ENCODE measurements around the gene ART3. TPM values are rescaled to one million over a fixed set of nuclear protein-coding genes. Genes with fewer than 3 reads are reported as not detected.

The ART3 gene
- polyA plus RNA-seq, 1 of the 3 experiments (the other 2 are of a cell fraction), result not detected

- H3K27ac ChIP-seq (ENCODE audit: low read depth in 2 of 2, low read length in 1 of 2), result no peak overlapping the region
- H3K9me3 ChIP-seq, result peaks cover 7% of the 10 kb centered on the region
- no peaks in the 10 kb centered on the region for H3K27me3 ChIP-seq (ENCODE audit: insufficient read depth)
- no peak for DNase-seq
- ChIA-PET POLR2A (interaction anchor here (0.6 kb wide), 1 partner anchor 217 kb away, joined by 3 read pairs; no protein-coding TSS in a partner anchor), CTCF (interaction anchor here (1.0 kb wide), 1 partner anchor 33 kb away, joined by 3 read pairs; no protein-coding TSS in a partner anchor)
- H2AFZ ChIP-seq (ENCODE audit: low read depth), result no peak overlapping the region
- peaks cover 3% of the 10 kb centered on the region for H3F3A ChIP-seq (replicated peaks; ENCODE audit: insufficient read depth)
- H3K9ac ChIP-seq, result no peak overlapping the region
- TF ChIP-seq SIN3A (IDR thresholded peaks at IDR 0.05; ENCODE audit: borderline replicate concordance, low read depth, low read length), result no peak
- no peak for TF ChIP-seq USF1 (IDR thresholded peaks at IDR 0.05; ENCODE audit: borderline replicate concordance, low read depth)
- no peak for TF ChIP-seq EP300 (IDR thresholded peaks at IDR 0.05; ENCODE audit: borderline replicate concordance in 1 of 2, low read depth in 1 of 2, low read length in 1 of 2)
- no peak for TF ChIP-seq IRF3 (IDR thresholded peaks at IDR 0.05; ENCODE audit: low read depth, low read length)
- no peak for TF ChIP-seq NRF1 (IDR thresholded peaks at IDR 0.05; ENCODE audit: low read depth, low read length)
- no peak for TF ChIP-seq FOSL2 (IDR thresholded peaks at IDR 0.05; ENCODE audit: borderline replicate concordance, low read depth)
- no peak for TF ChIP-seq EZH2phosphoT487 (IDR thresholded peaks at IDR 0.05; ENCODE audit: borderline replicate concordance, low read depth)
- TF ChIP-seq USF2 (IDR thresholded peaks at IDR 0.05; ENCODE audit: borderline replicate concordance, low read depth, low read length), result no peak
- TF ChIP-seq RXRA (IDR thresholded peaks at IDR 0.05; ENCODE audit: borderline replicate concordance, low read depth), result no peak
- TF ChIP-seq RAD21 (IDR thresholded peaks at IDR 0.05; ENCODE audit: low read length), result no peak
- no peak for TF ChIP-seq SMC3 (IDR thresholded peaks at IDR 0.05; ENCODE audit: low read depth, low read length)
- TF ChIP-seq FOXM1 (IDR thresholded peaks at IDR 0.05; ENCODE audit: low read depth), result no peak
- no peak for TF ChIP-seq NFIC (IDR thresholded peaks at IDR 0.05; ENCODE audit: borderline replicate concordance)
- TF ChIP-seq, protein P1, sequence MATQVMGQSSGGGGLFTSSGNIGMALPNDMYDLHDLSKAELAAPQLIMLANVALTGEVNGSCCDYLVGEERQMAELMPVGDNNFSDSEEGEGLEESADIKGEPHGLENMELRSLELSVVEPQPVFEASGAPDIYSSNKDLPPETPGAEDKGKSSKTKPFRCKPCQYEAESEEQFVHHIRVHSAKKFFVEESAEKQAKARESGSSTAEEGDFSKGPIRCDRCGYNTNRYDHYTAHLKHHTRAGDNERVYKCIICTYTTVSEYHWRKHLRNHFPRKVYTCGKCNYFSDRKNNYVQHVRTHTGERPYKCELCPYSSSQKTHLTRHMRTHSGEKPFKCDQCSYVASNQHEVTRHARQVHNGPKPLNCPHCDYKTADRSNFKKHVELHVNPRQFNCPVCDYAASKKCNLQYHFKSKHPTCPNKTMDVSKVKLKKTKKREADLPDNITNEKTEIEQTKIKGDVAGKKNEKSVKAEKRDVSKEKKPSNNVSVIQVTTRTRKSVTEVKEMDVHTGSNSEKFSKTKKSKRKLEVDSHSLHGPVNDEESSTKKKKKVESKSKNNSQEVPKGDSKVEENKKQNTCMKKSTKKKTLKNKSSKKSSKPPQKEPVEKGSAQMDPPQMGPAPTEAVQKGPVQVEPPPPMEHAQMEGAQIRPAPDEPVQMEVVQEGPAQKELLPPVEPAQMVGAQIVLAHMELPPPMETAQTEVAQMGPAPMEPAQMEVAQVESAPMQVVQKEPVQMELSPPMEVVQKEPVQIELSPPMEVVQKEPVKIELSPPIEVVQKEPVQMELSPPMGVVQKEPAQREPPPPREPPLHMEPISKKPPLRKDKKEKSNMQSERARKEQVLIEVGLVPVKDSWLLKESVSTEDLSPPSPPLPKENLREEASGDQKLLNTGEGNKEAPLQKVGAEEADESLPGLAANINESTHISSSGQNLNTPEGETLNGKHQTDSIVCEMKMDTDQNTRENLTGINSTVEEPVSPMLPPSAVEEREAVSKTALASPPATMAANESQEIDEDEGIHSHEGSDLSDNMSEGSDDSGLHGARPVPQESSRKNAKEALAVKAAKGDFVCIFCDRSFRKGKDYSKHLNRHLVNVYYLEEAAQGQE (IDR thresholded peaks at IDR 0.05; ENCODE audit: low read depth, low read length), result no peak
- no peak for TF ChIP-seq FOXJ3 (CRISPR knock-in tag; IDR thresholded peaks at IDR 0.05)
- no peak for TF ChIP-seq GABPA (IDR thresholded peaks at IDR 0.05; ENCODE audit: low read depth)
- H4K20me1 ChIP-seq (ENCODE audit: insufficient read depth), result no peaks in the 10 kb centered on the region
- no peaks in the 10 kb centered on the region for H3K9me2 ChIP-seq
- no peak overlapping the region for H3K4me2 ChIP-seq
- H3K4me1 ChIP-seq (ENCODE audit: control insufficient read depth in 1 of 2, insufficient read depth in 2 of 2, low read depth in 1 of 2, low read length in 1 of 2), result no peaks in the 10 kb centered on the region
- 0 out of 2 replicates have a peak, but pooled peaks cover 3% of the 10 kb centered on the region for H3K79me2 ChIP-seq (ENCODE audit: insufficient read depth)
- H3K4me3 ChIP-seq (ENCODE audit: low read depth in 2 of 2, low read length in 1 of 2), result no peak overlapping the region
- peaks cover 66 to 87% of the 10 kb centered on the region in 2 experiments for H3K36me3 ChIP-seq (replicated peaks in 1 of 2; ENCODE audit: control insufficient read depth in 1 of 2, insufficient read depth in 2 of 2, low read length in 1 of 2)
- WGBS (ENCODE audit: low lambda C conversion rate), result 96% methylated on average over 4 of the region's 4 CpGs
Measured at GRCh38 chr4:76120199-76120598, 45.7 kb downstream of the ART3 start.

Data from SK-N-SH (cell line).